ENCODE results near the gene PARP14. TPM values are rescaled to one million over a fixed set of nuclear protein-coding genes. Genes with fewer than 3 reads are reported as not detected.

Gene PARP14
- total RNA-seq, 1 experiment from 2014 or later = 33.3 TPM

DNA sequence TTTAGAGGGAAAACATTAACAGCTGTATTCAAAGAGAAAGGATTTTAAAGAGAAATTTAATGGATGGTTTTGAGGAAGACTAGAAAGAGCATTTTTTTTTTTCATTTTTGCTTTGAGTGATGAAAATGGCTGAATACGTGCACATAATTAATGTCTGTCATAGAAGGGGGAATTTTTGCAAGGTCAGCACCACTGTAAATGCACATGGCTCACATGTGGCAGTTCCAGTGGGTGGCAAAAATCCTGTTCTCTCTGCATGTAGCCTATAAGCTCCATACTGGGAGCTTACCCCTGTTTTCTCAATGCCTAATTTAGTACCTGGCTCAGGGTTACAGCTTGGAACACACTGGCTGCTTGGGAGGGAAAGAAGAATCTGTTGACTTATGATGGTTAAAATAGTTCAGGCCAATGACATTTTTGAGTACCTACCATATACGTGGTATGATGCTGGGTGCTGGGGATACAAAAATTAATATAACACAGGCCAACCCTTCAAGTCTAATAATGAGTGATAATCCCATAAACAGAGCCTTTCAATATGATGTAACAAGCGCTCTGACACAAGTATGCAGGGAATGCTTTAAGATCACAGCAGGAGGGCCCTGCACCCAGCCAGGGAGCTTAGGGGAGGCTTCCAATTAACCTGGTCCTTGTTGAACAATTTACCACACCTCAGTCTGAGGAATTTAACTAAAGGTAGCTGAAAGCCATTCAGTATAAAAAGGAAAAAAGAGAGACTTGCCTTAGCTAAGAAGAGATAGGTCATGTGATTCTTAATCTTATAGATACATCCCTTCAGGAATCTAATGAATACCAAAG is 80.0 kb downstream of the PARP14 start:
- POLR2A ChIA-PET (ENCODE audit: unreplicated experiment) = no interaction called here
- intact Hi-C loops (cut with micrococcal nuclease; ENCODE audit: unreplicated experiment) = no loop called here
- no peaks in the 10 kb centered on the region for H3K79me2 ChIP-seq (ENCODE audit: low read depth)

DNA sequence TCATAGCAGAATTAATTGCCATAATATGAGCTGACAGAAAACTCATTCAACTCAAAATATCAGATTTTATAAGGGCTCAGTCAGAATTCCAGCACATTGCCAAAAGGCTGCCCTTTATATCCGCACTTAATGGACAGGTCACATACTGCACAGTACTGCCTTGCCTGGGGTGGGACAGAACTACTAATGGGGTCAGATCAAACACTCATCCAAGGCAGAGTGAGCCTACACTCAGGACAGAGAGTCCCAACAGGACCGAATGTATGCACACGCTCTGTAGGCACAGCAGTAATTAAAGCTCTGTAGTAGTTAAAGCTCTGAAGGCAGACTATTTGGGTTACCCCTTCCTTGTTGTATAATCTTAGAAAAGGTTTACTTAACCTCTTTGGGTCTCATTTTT is 85.8 kb downstream of the PARP14 start:
- H3K27me3 ChIP-seq (ENCODE audit: insufficient read depth, low read depth) = no peaks in the 10 kb centered on the region
- no peaks in the 10 kb centered on the region for H3K79me2 ChIP-seq (ENCODE audit: low read depth)
- H3F3A ChIP-seq (ENCODE audit: insufficient read depth, low read depth) = no peaks in the 10 kb centered on the region
- H3K4me3 ChIP-seq = no peak overlapping the region
- intact Hi-C loops (cut with micrococcal nuclease; ENCODE audit: unreplicated experiment) = no loop called here
- H4K20me1 ChIP-seq (ENCODE audit: insufficient read depth) = no peaks in the 10 kb centered on the region
- CTCF ChIA-PET = interaction anchor here (0.6 kb wide), 1 partner anchor 1264 kb away, joined by 4 read pairs; no protein-coding TSS in a partner anchor
- no peak for TF ChIP-seq EZH2 (IDR thresholded peaks at IDR 0.05; ENCODE audit: low read depth)
- TF ChIP-seq, protein P1, sequence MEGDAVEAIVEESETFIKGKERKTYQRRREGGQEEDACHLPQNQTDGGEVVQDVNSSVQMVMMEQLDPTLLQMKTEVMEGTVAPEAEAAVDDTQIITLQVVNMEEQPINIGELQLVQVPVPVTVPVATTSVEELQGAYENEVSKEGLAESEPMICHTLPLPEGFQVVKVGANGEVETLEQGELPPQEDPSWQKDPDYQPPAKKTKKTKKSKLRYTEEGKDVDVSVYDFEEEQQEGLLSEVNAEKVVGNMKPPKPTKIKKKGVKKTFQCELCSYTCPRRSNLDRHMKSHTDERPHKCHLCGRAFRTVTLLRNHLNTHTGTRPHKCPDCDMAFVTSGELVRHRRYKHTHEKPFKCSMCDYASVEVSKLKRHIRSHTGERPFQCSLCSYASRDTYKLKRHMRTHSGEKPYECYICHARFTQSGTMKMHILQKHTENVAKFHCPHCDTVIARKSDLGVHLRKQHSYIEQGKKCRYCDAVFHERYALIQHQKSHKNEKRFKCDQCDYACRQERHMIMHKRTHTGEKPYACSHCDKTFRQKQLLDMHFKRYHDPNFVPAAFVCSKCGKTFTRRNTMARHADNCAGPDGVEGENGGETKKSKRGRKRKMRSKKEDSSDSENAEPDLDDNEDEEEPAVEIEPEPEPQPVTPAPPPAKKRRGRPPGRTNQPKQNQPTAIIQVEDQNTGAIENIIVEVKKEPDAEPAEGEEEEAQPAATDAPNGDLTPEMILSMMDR (conservative IDR thresholded peaks at IDR 0.05) = no peak
- H3K27ac ChIP-seq = no peak overlapping the region
- no peaks in the 10 kb centered on the region for H3K9me3 ChIP-seq (ENCODE audit: insufficient read depth, low read depth)
- no peak overlapping the region for H2AFZ ChIP-seq
- no TSS peak for BruUV-seq (replicated peaks)
- no peaks in the 10 kb centered on the region for H3K9me2 ChIP-seq (ENCODE audit: insufficient read depth)
- DNase-seq = no peak
- no peak overlapping the region for H3K4me2 ChIP-seq
- H3K4me1 ChIP-seq (replicated peaks; ENCODE audit: insufficient read depth) = no peaks in the 10 kb centered on the region
- H3K36me3 ChIP-seq (ENCODE audit: low read depth) = no peaks in the 10 kb centered on the region
- POLR2A ChIA-PET (ENCODE audit: unreplicated experiment) = no interaction called here

More for the DNA sequence above, 80.0 kb downstream of the PARP14 start:
- H3K27me3 ChIP-seq (ENCODE audit: insufficient read depth, low read depth) = no peaks in the 10 kb centered on the region
- no peaks in the 10 kb centered on the region for H4K20me1 ChIP-seq (ENCODE audit: insufficient read depth)
- H3K27ac ChIP-seq = no peak overlapping the region
- CTCF ChIA-PET = interaction anchor here (0.6 kb wide), 1 partner anchor 470 kb away, joined by 3 read pairs; no protein-coding TSS in a partner anchor
- no TSS peak for BruUV-seq (replicated peaks)
- peaks cover 12% of the 10 kb centered on the region for H3K4me1 ChIP-seq (replicated peaks; ENCODE audit: insufficient read depth)
- no peak overlapping the region for H3K4me3 ChIP-seq
- no peaks in the 10 kb centered on the region for H3K9me2 ChIP-seq (ENCODE audit: insufficient read depth)
- H3K4me2 ChIP-seq = peak overlapping the region; percentile 11; the same call in 1 of the 2 replicates
- H3K36me3 ChIP-seq (ENCODE audit: low read depth) = no peaks in the 10 kb centered on the region
- peak; percentile 50 to 67 for DNase-seq
- H3F3A ChIP-seq (ENCODE audit: insufficient read depth, low read depth) = no peaks in the 10 kb centered on the region; the same call in 1 of the 2 replicates
- H3K9me3 ChIP-seq (ENCODE audit: insufficient read depth, low read depth) = no peaks in the 10 kb centered on the region
- no peak overlapping the region for H2AFZ ChIP-seq
- TF ChIP-seq, protein P1 (conservative IDR thresholded peaks at IDR 0.05) = no peak

DNA sequence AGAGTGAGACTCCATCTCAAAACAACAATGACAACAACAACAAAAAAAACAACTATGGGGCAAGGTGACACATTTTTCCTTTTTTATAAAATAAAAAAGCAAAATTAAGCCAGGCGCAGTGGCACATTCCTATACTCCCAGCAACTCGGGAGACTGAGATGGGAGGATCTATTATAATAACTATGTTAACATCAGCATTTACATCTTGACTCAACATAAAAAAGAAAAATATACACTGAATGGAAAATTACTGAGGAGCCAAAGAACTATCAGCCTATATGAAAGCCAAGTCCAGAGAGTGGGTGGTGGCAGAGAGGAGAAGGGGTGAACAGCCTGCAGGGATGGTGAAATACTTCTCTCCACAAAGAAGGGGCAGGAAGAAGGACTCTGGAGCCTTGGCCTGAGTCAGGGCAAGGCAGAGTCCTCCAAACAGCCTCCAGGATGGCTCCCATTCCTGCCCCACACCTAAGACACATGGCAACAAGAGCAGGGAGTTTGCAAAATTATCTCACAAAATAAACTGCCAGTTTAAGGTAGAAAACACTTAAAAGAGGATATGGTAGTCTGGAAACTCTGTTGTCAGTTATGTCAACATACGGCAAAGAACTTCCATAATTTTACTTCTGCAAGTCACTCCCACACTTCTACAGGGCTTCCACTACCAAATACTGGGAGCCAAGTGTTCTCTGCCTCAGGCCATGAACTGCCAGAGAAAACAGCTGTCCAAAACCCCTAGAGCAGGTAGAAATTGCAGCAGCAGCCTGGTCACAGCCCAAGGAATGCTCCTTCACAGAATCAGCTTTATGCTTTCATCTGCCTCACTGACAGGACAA is 87.1 kb downstream of the PARP14 start:
- no peaks in the 10 kb centered on the region for H3K4me1 ChIP-seq (replicated peaks; ENCODE audit: insufficient read depth)
- TF ChIP-seq, protein P1 (conservative IDR thresholded peaks at IDR 0.05) = no peak
- TF ChIP-seq EZH2 (IDR thresholded peaks at IDR 0.05; ENCODE audit: low read depth) = no peak
- no peaks in the 10 kb centered on the region for H3K36me3 ChIP-seq (ENCODE audit: low read depth)
- ChIA-PET POLR2A (ENCODE audit: unreplicated experiment) (no interaction called here), CTCF (interaction anchor here (0.6 kb wide), 1 partner anchor 11 kb away, joined by 7 read pairs; no protein-coding TSS in a partner anchor)
- no peaks in the 10 kb centered on the region for H3F3A ChIP-seq (ENCODE audit: insufficient read depth, low read depth)
- no peak overlapping the region for H3K4me2 ChIP-seq
- no peaks in the 10 kb centered on the region for H3K9me2 ChIP-seq (ENCODE audit: insufficient read depth)
- no peak overlapping the region for H3K4me3 ChIP-seq
- no peaks in the 10 kb centered on the region for H3K79me2 ChIP-seq (ENCODE audit: low read depth)
- no peak for DNase-seq
- no peak overlapping the region for H3K27ac ChIP-seq
- H4K20me1 ChIP-seq (ENCODE audit: insufficient read depth) = no peaks in the 10 kb centered on the region
- no TSS peak for BruUV-seq (replicated peaks)
- H3K9me3 ChIP-seq (ENCODE audit: insufficient read depth, low read depth) = no peaks in the 10 kb centered on the region
- H2AFZ ChIP-seq = no peak overlapping the region
- no peaks in the 10 kb centered on the region for H3K27me3 ChIP-seq (ENCODE audit: insufficient read depth, low read depth)
- intact Hi-C loops (cut with micrococcal nuclease; ENCODE audit: unreplicated experiment) = no loop called here

Data from PC-9 (cell line).